H1 (cell line): ENCODE data around the gene PTPMT1. TPM values are rescaled to one million over a fixed set of nuclear protein-coding genes. Genes with fewer than 3 reads are reported as not detected.

ENCODE experiments used
- CTCF ChIA-PET: fragments of 300-600 bp; sonication (Branson Sonifier 250); formaldehyde crosslinking; loops from one replicate; lab custom pipeline; 2021; ENCODE audit not compliant: partially characterized antibody; lab: Charles Lee
- POLR2A ChIA-PET: fragments of 300-600 bp; sonication (Branson Sonifier 250); formaldehyde crosslinking; loops from one replicate; lab custom pipeline; 2021; ENCODE audit warnings: inconsistent platforms; ENCODE audit not compliant: partially characterized antibody; lab: Charles Lee
- DNase-seq, 2 experiments: peaks; one replicate each; pipeline versions ENCODE4 v3.0.0 to v3.0.0-alpha.2; 2010 to 2022; ENCODE audit warnings: low spot score in 2 of 2, low read depth in 1 of 2, mixed read lengths in 1 of 2
- FAIRE-seq: peaks from 2 replicates; lab custom pipeline; 2011; peaks lifted over from hg19 to GRCh38; lab: Jason Lieb, UNC
- H2AFZ ChIP-seq: 2 replicates; pipeline ENCODE4 v1.8.1; 2012; ENCODE audit warnings: low read length, inconsistent platforms
- H2AK5ac ChIP-seq: 2 replicates; pipeline ENCODE4 v1.6.1; 2013; ENCODE audit warnings: low read depth, low read length
- H2BK120ac ChIP-seq: replicated peaks from 2 replicates; pipeline ENCODE3; 2013; ENCODE audit warnings: low read depth, low read length, inconsistent platforms
- H2BK12ac ChIP-seq: 2 replicates; pipeline ENCODE4 v1.6.1; 2013; ENCODE audit warnings: low read depth, low read length
- H2BK15ac ChIP-seq: 2 replicates; pipeline ENCODE4 v1.6.1; 2013; ENCODE audit warnings: low read length
- H2BK20ac ChIP-seq: 2 replicates; pipeline ENCODE4 v1.6.1; 2013; ENCODE audit warnings: low read length
- H2BK5ac ChIP-seq: 2 replicates; pipeline ENCODE4 v1.6.1; 2013; ENCODE audit warnings: low read depth, low read length
- H3K14ac ChIP-seq: 2 replicates; pipeline ENCODE4 v1.6.1; 2013; ENCODE audit warnings: inconsistent platforms; ENCODE audit not compliant: insufficient read length
- H3K18ac ChIP-seq: 2 replicates; pipeline ENCODE4 v1.6.1; 2013; ENCODE audit warnings: low read length; ENCODE audit errors: extremely low read depth
- H3K23ac ChIP-seq: 2 replicates; pipeline ENCODE4 v1.6.1; 2013; ENCODE audit warnings: inconsistent platforms; ENCODE audit not compliant: insufficient read length
- H3K23me2 ChIP-seq: 2 replicates; pipeline ENCODE4 v1.6.1; 2013; ENCODE audit warnings: low read depth, low read length
- H3K27ac ChIP-seq: 2 replicates; pipeline ENCODE4 v1.6.1; 2011; ENCODE audit warnings: low read depth, low read length, inconsistent platforms
- H3K27me3 ChIP-seq, 4 experiments: replicated peaks in 1 of 4; 1 replicate in 1 of 4; 2 replicates in 3 of 4; pipeline versions ENCODE4 v1.6.1 to v1.8.1; 2011 to 2013; ENCODE audit warnings: low read length in 3 of 4, mild to moderate bottlenecking in 3 of 4, inconsistent platforms in 2 of 4, mixed read lengths in 2 of 4, moderate library complexity in 1 of 4; ENCODE audit not compliant: control insufficient read depth in 3 of 4, insufficient read depth in 3 of 4; ENCODE audit errors: extremely low read depth in 1 of 4
- H3K36me3 ChIP-seq, 4 experiments: 2 replicates each; pipeline versions ENCODE4 v1.6.1 to v1.8.1; 2011 to 2013; ENCODE audit warnings: mild to moderate bottlenecking in 4 of 4, low read length in 3 of 4, moderate library complexity in 2 of 4, control low read depth in 1 of 4, inconsistent platforms in 1 of 4; ENCODE audit not compliant: insufficient read depth in 4 of 4, control insufficient read depth in 2 of 4
- H3K4ac ChIP-seq: replicated peaks from 2 replicates; pipeline ENCODE3; 2013; ENCODE audit warnings: low read length, low read depth, mixed read lengths, inconsistent platforms; ENCODE audit not compliant: insufficient read length
- H3K4me1 ChIP-seq, 4 experiments: replicated peaks in 1 of 4; 1 replicate in 1 of 4; 2 replicates in 3 of 4; pipeline versions ENCODE4 v1.6.1 to v1.8.1; 2011 to 2013; ENCODE audit warnings: low read length in 3 of 4, inconsistent platforms in 2 of 4, mixed read lengths in 1 of 4; ENCODE audit not compliant: insufficient read depth in 4 of 4, control insufficient read depth in 3 of 4
- H3K4me2 ChIP-seq, 2 experiments: 2 replicates each; pipeline versions ENCODE4 v1.6.1 to v1.8.1; 2011 to 2013; ENCODE audit warnings: low read depth in 2 of 2, low read length in 2 of 2, control low read depth in 1 of 2, inconsistent platforms in 1 of 2, mild to moderate bottlenecking in 1 of 2; ENCODE audit not compliant: insufficient read depth in 1 of 2
- H3K4me3 ChIP-seq, 4 experiments: fragments of 200-600, 300-600 bp in 1 of 4; sonication (generic), shearing (Covaris generic), sonication (Bioruptor Twin) in 1 of 4; 2 replicates each; pipeline versions ENCODE4 v1.5.1 to v1.8.1; 2011 to 2016; ENCODE audit warnings: low read length in 4 of 4, low read depth in 3 of 4, control low read depth in 2 of 4, inconsistent platforms in 2 of 4, mild to moderate bottlenecking in 2 of 4, mixed read lengths in 1 of 4, moderate library complexity in 1 of 4; ENCODE audit not compliant: insufficient read depth in 2 of 4; ENCODE audit errors: extremely low read depth in 1 of 4
- H3K56ac ChIP-seq: replicated peaks from 2 replicates; pipeline ENCODE3; 2013; ENCODE audit warnings: low read depth, mild to moderate bottlenecking, mixed read lengths, low read length, inconsistent platforms; ENCODE audit not compliant: insufficient read length
- H3K79me1 ChIP-seq: 2 replicates; pipeline ENCODE4 v1.6.1; 2013; ENCODE audit warnings: low read depth, low read length, control low read depth
- H3K79me2 ChIP-seq, 2 experiments: 2 replicates each; pipeline versions ENCODE4 v1.6.1 to v1.8.1; 2012 to 2013; ENCODE audit warnings: low read length in 2 of 2, mild to moderate bottlenecking in 2 of 2, inconsistent platforms in 1 of 2; ENCODE audit not compliant: insufficient read depth in 2 of 2, control insufficient read depth in 1 of 2
- H3K9ac ChIP-seq, 4 experiments: replicated peaks in 1 of 4; 1 replicate in 1 of 4; 2 replicates in 3 of 4; pipeline versions ENCODE4 v1.6.1 to v1.8.1; 2011 to 2013; ENCODE audit warnings: low read depth in 3 of 4, low read length in 3 of 4, control low read depth in 2 of 4, mild to moderate bottlenecking in 2 of 4, moderate library complexity in 2 of 4, inconsistent platforms in 1 of 4; ENCODE audit errors: extremely low read depth in 1 of 4
- H3K9me3 ChIP-seq, 2 experiments: 2 replicates each; pipeline versions ENCODE4 v1.6.1 to v1.8.1; 2012 to 2013; ENCODE audit warnings: mild to moderate bottlenecking in 2 of 2, moderate library complexity in 2 of 2, control low read depth in 1 of 2, inconsistent platforms in 1 of 2, low read depth in 1 of 2, low read length in 1 of 2, mixed read lengths in 1 of 2; ENCODE audit not compliant: insufficient read depth in 2 of 2
- H4K20me1 ChIP-seq, 2 experiments: replicated peaks in 1 of 2; 2 replicates each; pipeline versions ENCODE3 to v1.8.1; 2011 to 2013; ENCODE audit warnings: inconsistent platforms in 2 of 2, low read length in 2 of 2, mild to moderate bottlenecking in 1 of 2; ENCODE audit not compliant: insufficient read depth in 2 of 2, control insufficient read depth in 1 of 2
- H4K5ac ChIP-seq: 2 replicates; pipeline ENCODE4 v1.6.1; 2013; ENCODE audit warnings: low read length, low read depth, mixed read lengths, inconsistent platforms; ENCODE audit not compliant: insufficient read length
- H4K8ac ChIP-seq: 2 replicates; pipeline ENCODE4 v1.8.0; 2013; ENCODE audit warnings: mild to moderate bottlenecking, moderate library complexity, low read length, inconsistent platforms; ENCODE audit not compliant: insufficient read depth; ENCODE audit errors: extremely low read depth
- H4K91ac ChIP-seq: replicated peaks from 2 replicates; pipeline ENCODE3; 2013; ENCODE audit warnings: low read length, mixed read lengths, inconsistent platforms; ENCODE audit not compliant: insufficient read length
- CHD1 ChIP-seq: IDR thresholded peaks from 2 replicates; pipeline ENCODE4 v1.6.1; 2012; ENCODE audit warnings: low read depth, low read length, improper control_type of control experiment
- KDM1A ChIP-seq: fragments of 200-600, 300-600 bp; sonication (generic); IDR thresholded peaks from 2 replicates; pipeline ENCODE4 v1.7.1; 2016; ENCODE audit warnings: mild to moderate bottlenecking, low read length, borderline replicate concordance
- NRF1 ChIP-seq: IDR thresholded peaks from 2 replicates; pipeline ENCODE4 v1.6.1; 2011; ENCODE audit warnings: mild to moderate bottlenecking, low read depth, low read length, improper control_type of control experiment
- POLR2A ChIP-seq, 2 experiments: IDR thresholded peaks; 1 replicate in 1 of 2; 2 replicates in 1 of 2; pipeline ENCODE4 v1.6.1; 2011; ENCODE audit warnings: low read depth in 2 of 2, low read length in 2 of 2, mild to moderate bottlenecking in 2 of 2; ENCODE audit errors: control extremely low read depth in 1 of 2
- RBBP5 ChIP-seq: IDR thresholded peaks from 2 replicates; pipeline ENCODE4 v1.7.1; 2012; ENCODE audit warnings: low read depth, mild to moderate bottlenecking, inconsistent platforms, low read length, moderate library complexity, borderline replicate concordance
- WGBS, 2 experiments: shearing (Covaris generic) in 1 of 2; methylation state at CpG; one replicate each; pipeline versions ENCODE4 v1.1.6 to v1.1.7; 2013 to 2015; ENCODE audit warnings: low lambda C conversion rate in 2 of 2, mixed read lengths in 2 of 2, inconsistent platforms in 1 of 2, low coverage in 1 of 2, missing lambda C conversion rate in 1 of 2; ENCODE audit not compliant: insufficient replicate concordance in 2 of 2, insufficient coverage in 1 of 2, insufficient read length in 1 of 2; ENCODE audit errors: extremely low coverage in 1 of 2, missing lambda C conversion rate in 1 of 2; 5-methylcytosine and 5-hydroxymethylcytosine counted together
- polyA plus RNA-seq, 7 experiments: library from polyadenylated mRNA; depleted of rRNA in 3 of 7; stranded (reverse) in 5 of 7; unstranded in 2 of 7; fragments of >200 nt in 5 of 7; fragments of 200-250 nt in 2 of 7; gene quantifications; 1 replicate in 5 of 7; 2 replicates in 1 of 7; 4 replicates in 1 of 7; pipeline versions ENCODE4 v1.2.1 to v1.2.3, GENCODE V29; 2011 to 2013; ENCODE audit warnings: missing spikeins in 2 of 7, mixed read lengths in 2 of 7
- total RNA-seq: library from RNA; stranded (reverse); fragmentation: NEBNext Ultra II Directional; extraction: Animal tissue kit (Norgen Biotek cat#: 25700); gene quantifications from 2 replicates; pipeline ENCODE4 v1.2.1, GENCODE V29; 2021

The PTPMT1 gene
- total and polyA plus RNA-seq, 2 of the 8 experiments (the other 6 are each of a cell fraction or from before 2014, with no cell fraction given): 44.8 to 105 TPM

GRCh38 chr11:47592970-47593369, 27.6 kb downstream of the PTPMT1 start:
- no peak for FAIRE-seq
- Histone ChIP-seq H2AFZ (no peak overlapping the region), H3K23ac (no peak overlapping the region), H3K27ac (no peak overlapping the region), H3K79me1 (no peaks in the 10 kb centered on the region), H3K4me2 (peak overlapping the region; percentile 66 to 69), H2BK15ac (no peak overlapping the region), H2BK5ac (no peak overlapping the region), H3K4me1 (peaks cover 3 to 8% (median 4%) of the 10 kb centered on the region in 4 experiments; a peak in 6 of 7 replicates), H3K9me3 (no peaks in the 10 kb centered on the region), H3K4ac (no peak overlapping the region), H4K8ac (no peak overlapping the region), H3K56ac (no peak overlapping the region), H2AK5ac (no peak overlapping the region), H4K5ac (no peak overlapping the region), H3K14ac (no peak overlapping the region), H3K79me2 (no peaks in the 10 kb centered on the region), H2BK20ac (no peak overlapping the region), H3K4me3 (peak overlapping the region; percentile 49 to 94 (median 63); a peak in 5 of 8 replicates), H3K27me3 (peaks cover 0 to 32% (median 26%) of the 10 kb centered on the region in 4 experiments; a peak in 6 of 7 replicates), H4K20me1 (no peaks in the 10 kb centered on the region), H3K36me3 (no peaks in the 10 kb centered on the region), H3K18ac (no peak overlapping the region), H3K23me2 (peaks cover 2% of the 10 kb centered on the region; the same call in 1 of the 2 replicates), H2BK12ac (no peak overlapping the region), H2BK120ac (no peak overlapping the region), H4K91ac (no peak overlapping the region), H3K9ac (no peak overlapping the region)
- ChIA-PET POLR2A (interaction anchor here (2.2 to 5.1 kb wide), 7 partner anchors 7 to 41 kb away, joined by 8 to 42 read pairs (median 10); partner anchors contain the start of genes FAM180B, KBTBD4, NDUFS3 and PTPMT1), CTCF (interaction anchor here (0.7 to 2.8 kb wide), 3 partner anchors 16 to 260 kb away, joined by 3 to 8 read pairs (median 7); no protein-coding TSS in a partner anchor)
- WGBS, 2 experiments: 95% methylated on average over 2 of the region's 2 CpGs; no CpG with 5 or more reads in 1 of the 2 experiments
- TF ChIP-seq RBBP5 (no peak), NRF1 (no peak), KDM1A (peak; percentile 34; the same call in 1 of the 2 replicates), CHD1 (no peak), POLR2A (IDR thresholded peaks at IDR 0.05; ENCODE audit: control extremely low read depth in 1 of 2, low read depth in 2 of 2, low read length in 2 of 2) (no peak)
- DNase-seq: no peak
